SH-SY5Y (cell line): ENCODE results near the gene POU2F1.

Experiments
- GATA2 ChIP-seq: IDR thresholded peaks from 2 replicates; pipeline ENCODE4 v1.6.1; 2011; ENCODE audit warnings: mild to moderate bottlenecking, low read depth, low read length
- GATA3 ChIP-seq: IDR thresholded peaks from 2 replicates; pipeline ENCODE4 v1.6.1; 2011; ENCODE audit warnings: low read depth, mild to moderate bottlenecking, low read length, moderate library complexity

DNA sequence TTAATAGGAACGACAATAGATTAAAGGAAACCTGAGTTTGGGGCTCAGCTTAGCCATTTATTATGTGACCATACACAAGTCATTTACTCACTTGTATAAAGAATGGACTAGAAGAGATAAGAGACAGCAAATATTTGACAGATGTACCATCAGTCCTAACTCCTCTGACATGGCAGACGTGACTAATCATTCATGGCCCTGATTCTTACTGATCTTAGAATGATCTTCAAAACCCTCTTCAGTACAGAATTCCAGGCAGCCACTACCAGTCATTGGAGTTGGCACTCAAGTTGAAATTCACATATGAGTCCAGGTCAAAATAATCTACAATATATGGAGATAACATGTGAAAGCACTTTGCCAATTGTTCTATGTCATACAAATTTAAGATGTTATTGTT is 21.0 kb upstream of the POU2F1 start:
- TF ChIP-seq GATA2 (no peak), GATA3 (no peak)
